HL-60 (cell line): ENCODE results near the gene FHIT.

Experiments used
- DNase-seq, 2 experiments: peaks; one replicate each; pipeline ENCODE4 v3.0.0-alpha.2; 2010 to 2020; ENCODE audit warnings: low read depth in 1 of 2, low spot score in 1 of 2
- H3K27ac ChIP-seq: fragments of 250-450 bp; sonication (Bioruptor Pico); replicated peaks from 2 replicates; pipeline ENCODE4 v1.5.1; 2020; ENCODE audit warnings: mild to moderate bottlenecking, moderate library complexity
- H3K27me3 ChIP-seq: fragments of 250-450 bp; sonication (Bioruptor Pico); 2 replicates; pipeline ENCODE4 v1.5.1; 2021; ENCODE audit warnings: mild to moderate bottlenecking, moderate library complexity; ENCODE audit not compliant: insufficient read depth, poor library complexity, severe bottlenecking
- H3K4me3 ChIP-seq: replicated peaks from 2 replicates; pipeline ENCODE4 v1.5.1; 2011; ENCODE audit warnings: mild to moderate bottlenecking, control low read depth, low read length; ENCODE audit not compliant: insufficient read depth
- GABPA ChIP-seq: IDR thresholded peaks from 2 replicates; pipeline ENCODE4 v1.6.1; 2012; ENCODE audit warnings: low read depth
- POLR2AphosphoS5 ChIP-seq: IDR thresholded peaks from 2 replicates; pipeline ENCODE4 v1.6.1; 2012; ENCODE audit warnings: low read depth
- SPI1 ChIP-seq: IDR thresholded peaks from 2 replicates; pipeline ENCODE4 v1.6.1; 2012; ENCODE audit warnings: low read depth, mild to moderate bottlenecking, borderline replicate concordance
- TF ChIP-seq, protein P1 (sequence below): IDR thresholded peaks from one replicate; pipeline ENCODE4 v1.5.1; 2011; ENCODE audit warnings: low read length, control low read depth, inconsistent platforms; ENCODE audit not compliant: insufficient read depth
- TF ChIP-seq, protein P2 (sequence below): IDR thresholded peaks from 2 replicates; pipeline ENCODE4 v1.6.1; 2012; ENCODE audit warnings: low read depth; ENCODE audit not compliant: insufficient replicate concordance

FHIT gene

DNA sequence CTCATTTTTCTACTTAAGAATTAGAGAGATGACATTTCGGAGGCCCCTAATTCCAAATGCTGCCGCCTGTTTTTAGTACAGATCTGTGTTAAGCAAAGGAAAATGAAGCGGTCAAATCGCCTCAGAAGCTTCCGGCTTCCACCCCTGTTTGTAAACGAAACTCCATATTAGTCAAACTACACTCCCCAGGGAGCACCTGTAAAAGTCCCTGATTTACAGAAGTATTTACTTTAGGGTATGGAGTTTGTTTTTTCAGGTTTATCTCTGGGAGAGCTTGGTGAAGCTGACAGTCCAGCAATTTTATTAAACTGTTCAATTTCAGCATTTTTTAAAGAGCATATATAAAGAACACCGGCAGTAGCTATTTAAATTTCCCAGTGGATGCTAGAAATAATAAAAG is 319.8 kb downstream of the FHIT start:
- TF ChIP-seq, protein P1, sequence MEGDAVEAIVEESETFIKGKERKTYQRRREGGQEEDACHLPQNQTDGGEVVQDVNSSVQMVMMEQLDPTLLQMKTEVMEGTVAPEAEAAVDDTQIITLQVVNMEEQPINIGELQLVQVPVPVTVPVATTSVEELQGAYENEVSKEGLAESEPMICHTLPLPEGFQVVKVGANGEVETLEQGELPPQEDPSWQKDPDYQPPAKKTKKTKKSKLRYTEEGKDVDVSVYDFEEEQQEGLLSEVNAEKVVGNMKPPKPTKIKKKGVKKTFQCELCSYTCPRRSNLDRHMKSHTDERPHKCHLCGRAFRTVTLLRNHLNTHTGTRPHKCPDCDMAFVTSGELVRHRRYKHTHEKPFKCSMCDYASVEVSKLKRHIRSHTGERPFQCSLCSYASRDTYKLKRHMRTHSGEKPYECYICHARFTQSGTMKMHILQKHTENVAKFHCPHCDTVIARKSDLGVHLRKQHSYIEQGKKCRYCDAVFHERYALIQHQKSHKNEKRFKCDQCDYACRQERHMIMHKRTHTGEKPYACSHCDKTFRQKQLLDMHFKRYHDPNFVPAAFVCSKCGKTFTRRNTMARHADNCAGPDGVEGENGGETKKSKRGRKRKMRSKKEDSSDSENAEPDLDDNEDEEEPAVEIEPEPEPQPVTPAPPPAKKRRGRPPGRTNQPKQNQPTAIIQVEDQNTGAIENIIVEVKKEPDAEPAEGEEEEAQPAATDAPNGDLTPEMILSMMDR, result no peak
- TF ChIP-seq SPI1 (no peak), POLR2AphosphoS5 (no peak), GABPA (no peak)
- TF ChIP-seq, protein P2, sequence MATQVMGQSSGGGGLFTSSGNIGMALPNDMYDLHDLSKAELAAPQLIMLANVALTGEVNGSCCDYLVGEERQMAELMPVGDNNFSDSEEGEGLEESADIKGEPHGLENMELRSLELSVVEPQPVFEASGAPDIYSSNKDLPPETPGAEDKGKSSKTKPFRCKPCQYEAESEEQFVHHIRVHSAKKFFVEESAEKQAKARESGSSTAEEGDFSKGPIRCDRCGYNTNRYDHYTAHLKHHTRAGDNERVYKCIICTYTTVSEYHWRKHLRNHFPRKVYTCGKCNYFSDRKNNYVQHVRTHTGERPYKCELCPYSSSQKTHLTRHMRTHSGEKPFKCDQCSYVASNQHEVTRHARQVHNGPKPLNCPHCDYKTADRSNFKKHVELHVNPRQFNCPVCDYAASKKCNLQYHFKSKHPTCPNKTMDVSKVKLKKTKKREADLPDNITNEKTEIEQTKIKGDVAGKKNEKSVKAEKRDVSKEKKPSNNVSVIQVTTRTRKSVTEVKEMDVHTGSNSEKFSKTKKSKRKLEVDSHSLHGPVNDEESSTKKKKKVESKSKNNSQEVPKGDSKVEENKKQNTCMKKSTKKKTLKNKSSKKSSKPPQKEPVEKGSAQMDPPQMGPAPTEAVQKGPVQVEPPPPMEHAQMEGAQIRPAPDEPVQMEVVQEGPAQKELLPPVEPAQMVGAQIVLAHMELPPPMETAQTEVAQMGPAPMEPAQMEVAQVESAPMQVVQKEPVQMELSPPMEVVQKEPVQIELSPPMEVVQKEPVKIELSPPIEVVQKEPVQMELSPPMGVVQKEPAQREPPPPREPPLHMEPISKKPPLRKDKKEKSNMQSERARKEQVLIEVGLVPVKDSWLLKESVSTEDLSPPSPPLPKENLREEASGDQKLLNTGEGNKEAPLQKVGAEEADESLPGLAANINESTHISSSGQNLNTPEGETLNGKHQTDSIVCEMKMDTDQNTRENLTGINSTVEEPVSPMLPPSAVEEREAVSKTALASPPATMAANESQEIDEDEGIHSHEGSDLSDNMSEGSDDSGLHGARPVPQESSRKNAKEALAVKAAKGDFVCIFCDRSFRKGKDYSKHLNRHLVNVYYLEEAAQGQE, result no peak
- DNase-seq, result no peak
- Histone ChIP-seq H3K27me3 (no peaks in the 10 kb centered on the region), H3K4me3 (no peak overlapping the region), H3K27ac (no peak overlapping the region; the same call in 1 of the 2 replicates)

DNA sequence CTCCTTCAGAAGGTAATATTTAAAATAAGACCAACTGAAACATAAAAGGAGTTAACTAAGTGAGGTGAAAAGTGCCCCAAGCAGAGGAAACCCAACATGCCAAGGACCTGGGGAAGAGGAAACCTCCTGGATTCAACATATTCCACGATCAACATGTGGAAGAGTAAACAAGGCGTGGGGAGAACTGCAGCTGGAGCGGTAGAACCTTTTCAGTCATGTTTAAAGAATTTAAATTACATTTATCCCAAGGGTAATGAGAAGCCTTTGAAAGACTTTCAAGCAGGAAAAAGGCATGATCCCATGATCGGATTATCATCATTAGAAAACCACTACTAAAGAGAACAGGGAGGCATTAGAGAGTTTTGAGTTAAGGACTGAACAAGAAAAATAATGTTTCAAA is 330.7 kb downstream of the FHIT start:
- DNase-seq, result no peak
- no peaks in the 10 kb centered on the region for H3K27me3 ChIP-seq
- H3K27ac ChIP-seq, result no peak overlapping the region
- TF ChIP-seq, protein P2, result no peak
- TF ChIP-seq GABPA (no peak), POLR2AphosphoS5 (no peak), SPI1 (no peak)
- TF ChIP-seq, protein P1, result no peak
- no peak overlapping the region for H3K4me3 ChIP-seq

DNA sequence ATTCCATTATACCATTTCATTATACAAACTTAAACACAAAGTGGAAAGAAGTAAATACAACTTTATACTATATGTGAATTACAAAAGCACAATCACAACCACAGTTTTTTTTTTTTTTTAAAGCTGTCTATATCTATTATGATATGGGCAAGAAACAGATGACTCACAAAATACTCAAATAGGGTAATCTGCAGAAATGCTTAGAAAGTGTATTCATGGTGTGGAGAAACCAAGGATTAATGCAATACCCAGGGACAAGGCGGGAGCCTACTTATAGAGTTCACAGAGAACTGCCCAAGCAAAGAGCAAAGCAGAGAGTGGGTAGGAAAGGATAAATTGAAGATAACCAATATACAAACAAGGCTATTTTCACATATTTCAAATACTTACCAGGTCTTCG is 332.0 kb downstream of the FHIT start:
- Histone ChIP-seq H3K27me3 (no peaks in the 10 kb centered on the region), H3K27ac (no peak overlapping the region), H3K4me3 (no peak overlapping the region)
- no peak for DNase-seq
- no peak for TF ChIP-seq SPI1
- TF ChIP-seq, protein P1, result no peak
- no peak for TF ChIP-seq POLR2AphosphoS5
- TF ChIP-seq, protein P2, result no peak
- TF ChIP-seq GABPA, result no peak
